GM21786 (cell line): ENCODE results near the gene KLK11.

Experiments used
- ATAC-seq: cut with Tn5 transposase; IDR thresholded peaks from one replicate; pipeline ENCODE4 v1.9.1; 2021; ENCODE audit not compliant: unreplicated experiment

The KLK11 gene

DNA sequence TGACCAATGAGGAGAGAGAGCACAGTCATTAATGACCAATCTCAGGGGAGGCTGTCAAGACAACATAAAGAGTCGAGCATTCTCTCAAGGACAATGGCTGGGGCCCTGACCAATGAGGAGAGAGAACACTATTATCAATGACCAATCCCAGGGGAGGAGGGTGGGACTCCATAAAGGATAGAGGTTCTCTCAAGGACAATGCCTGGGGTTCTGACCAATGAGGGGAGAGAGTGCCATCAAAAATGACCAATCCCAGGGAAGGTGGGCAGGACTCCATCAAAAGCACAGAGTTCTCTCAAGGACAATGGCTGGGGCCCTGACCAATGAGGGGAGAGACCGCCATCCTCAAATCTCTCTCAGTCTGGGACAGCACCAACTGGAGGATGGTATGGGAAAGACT, 3.3 kb upstream of the KLK11 start:
- no peak for ATAC-seq

DNA sequence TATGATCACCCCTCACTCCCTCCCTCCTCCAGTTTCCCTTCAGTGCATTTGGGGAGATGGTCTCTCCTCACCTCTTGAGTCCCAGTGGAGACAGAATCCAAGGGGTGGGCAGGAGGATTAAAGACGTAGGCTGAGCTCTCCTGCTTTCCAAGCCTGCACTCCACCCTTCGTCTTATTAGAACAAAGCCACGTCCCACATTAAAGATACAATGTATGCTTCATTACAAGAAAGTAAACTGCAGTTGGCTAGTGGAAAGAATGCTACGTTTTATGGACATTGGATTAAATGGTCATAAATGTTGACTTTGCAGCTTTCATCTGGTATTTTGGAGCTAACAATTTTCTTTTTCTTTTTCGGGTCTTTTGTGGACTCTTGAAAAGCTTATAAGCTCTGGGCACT, 1.5 kb upstream of the KLK11 start:
- no peak for ATAC-seq

DNA sequence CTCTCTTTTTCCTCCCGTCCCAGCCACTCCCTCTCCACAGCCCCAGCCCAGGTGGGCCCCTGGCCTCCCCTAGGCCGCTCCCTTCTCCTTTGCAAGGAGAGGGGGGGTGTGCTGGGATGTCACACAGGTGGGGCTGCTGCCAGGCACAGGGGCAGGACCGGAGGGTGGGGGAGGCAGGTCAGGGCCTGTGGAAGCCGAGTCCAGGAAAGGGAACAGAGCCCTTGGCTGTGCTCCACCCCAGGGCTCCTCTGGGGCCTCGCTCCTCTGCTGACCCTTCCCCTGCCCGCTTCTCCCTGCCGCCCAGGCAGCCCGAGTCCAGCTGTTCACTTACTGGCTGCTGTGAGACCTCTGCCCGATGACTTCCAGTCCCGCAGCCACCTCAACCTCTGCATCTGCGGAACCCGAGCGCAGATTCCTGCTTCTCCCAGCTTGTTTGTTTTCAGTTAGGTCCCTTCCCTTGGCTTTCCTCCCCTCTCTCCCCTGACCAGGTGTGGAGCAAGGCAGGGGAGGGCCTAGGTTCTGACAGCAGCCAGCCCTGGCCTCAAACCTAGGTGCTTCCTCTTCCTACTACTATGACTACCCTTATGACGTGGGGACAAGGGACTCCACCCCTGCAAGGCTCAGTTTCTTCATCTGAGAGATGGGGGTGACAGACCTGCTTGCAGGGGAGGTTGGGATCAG, 850 bp upstream of the KLK11 start:
- ATAC-seq, result no peak

DNA sequence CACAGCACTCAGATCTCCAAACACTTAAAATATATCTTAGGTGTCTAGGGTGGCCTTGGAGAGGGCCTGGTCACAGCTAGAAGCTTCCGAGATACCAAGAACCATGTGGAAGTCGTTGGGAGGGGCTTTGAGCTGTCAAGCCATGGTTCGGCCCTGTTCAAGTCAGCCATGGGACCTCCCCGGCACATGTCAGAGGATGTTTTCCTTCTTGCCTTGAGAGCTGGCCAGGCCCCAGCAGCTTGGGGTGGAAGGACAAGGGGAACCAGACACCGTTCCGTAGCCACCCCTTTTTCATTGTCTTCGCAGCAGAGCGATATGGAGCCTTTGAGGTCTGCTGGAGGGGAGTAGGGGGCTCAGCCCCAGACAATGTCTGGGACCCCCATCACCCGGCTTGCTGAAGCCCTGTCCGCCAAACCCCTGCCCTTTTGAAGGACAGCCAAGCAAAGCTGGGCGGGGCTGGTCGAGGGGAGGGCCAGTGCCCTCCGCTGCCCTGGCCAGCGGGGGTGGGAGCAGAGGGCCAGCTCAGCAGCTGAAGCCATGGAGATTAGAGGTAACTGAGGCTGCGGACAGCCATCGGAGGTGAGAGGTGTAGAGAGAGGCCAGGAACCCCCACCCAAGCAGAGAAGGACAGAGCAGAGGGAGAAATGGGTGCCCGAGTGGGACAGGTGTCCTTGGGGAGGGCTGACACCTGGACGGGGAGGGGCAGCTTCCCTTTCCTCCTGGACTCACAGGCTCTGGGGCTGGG, 435 bp downstream of the KLK11 start:
- ATAC-seq, result no peak

DNA sequence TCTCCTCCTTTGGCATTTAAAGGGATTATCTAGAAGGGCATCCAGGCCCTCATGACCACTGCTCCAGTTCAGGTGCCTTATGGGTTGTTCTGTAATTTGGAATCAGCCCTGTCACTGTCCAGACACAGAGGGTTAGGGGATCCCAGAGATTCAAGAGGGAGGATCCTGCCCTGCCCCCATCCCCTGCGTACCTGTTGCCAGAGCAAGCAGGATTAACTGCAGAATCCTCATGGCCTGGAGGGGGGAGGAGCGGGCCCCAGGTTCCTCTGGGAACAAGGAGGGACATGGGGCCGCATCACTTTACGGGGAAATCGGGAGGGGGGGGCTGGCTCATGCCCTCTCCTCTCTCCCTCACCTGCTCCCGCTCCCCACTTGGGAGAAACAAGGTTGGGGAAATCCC, 1.0 kb downstream of the KLK11 start:
- no peak for ATAC-seq

DNA sequence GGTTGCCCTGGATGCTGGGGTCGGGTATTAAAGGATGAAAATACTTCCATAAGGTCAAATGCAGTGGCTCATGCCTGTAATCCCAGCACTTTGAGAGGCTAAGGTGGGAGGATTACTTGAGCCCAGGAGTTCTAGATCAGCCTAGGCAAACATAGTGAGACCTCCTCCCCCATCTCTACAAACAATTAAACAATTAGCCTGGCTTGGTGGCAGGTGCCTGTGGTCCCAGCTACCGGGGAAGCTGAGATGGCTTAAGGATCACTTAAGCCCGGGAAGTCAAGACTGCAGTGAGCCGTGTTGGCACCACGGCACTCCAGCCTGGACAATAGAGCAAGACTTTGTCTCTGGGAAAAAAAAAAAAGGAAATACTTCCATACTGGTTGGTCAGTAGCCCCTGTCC, 1.5 kb downstream of the KLK11 start:
- ATAC-seq, result no peak

DNA sequence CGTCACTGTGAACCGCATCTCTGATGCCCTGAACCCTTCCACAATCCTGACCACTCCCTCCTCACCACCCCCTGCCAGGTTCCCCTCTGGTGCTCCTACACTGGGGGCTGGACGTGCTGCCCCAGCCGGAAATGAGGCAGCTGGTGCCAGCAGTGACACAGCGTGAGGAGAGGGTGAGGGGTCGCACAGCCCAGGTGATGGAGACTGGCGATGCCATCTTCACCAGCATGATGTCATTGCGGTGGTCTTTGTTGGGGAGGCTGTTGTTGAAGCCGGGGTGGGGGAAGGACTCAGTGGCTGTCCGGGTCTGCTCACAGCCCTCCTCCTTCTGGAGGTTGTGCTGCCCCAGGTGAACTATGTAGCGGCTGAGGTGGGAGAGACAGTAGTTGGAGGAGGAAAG, 2.5 kb downstream of the KLK11 start:
- ATAC-seq, result no peak

DNA sequence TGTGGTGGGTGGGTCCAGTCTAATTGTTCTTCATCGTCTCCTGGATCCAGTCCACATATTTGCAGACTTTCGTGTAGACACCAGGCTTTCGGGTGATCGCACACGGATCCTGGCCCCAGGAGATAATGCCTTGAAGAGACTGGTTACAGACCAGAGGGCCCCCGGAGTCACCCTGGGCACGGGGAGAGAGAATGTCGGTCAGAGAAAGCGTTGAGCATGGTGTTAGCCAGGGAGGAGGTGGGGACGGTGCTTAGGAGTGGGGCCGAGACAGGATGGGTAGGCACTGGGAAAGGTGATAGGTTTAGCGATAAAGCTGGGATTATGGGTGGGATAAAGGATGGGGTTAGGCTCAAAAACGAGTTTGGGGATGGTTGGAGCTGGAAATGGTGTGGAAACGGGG, 3.9 kb downstream of the KLK11 start:
- ATAC-seq, result no peak

DNA sequence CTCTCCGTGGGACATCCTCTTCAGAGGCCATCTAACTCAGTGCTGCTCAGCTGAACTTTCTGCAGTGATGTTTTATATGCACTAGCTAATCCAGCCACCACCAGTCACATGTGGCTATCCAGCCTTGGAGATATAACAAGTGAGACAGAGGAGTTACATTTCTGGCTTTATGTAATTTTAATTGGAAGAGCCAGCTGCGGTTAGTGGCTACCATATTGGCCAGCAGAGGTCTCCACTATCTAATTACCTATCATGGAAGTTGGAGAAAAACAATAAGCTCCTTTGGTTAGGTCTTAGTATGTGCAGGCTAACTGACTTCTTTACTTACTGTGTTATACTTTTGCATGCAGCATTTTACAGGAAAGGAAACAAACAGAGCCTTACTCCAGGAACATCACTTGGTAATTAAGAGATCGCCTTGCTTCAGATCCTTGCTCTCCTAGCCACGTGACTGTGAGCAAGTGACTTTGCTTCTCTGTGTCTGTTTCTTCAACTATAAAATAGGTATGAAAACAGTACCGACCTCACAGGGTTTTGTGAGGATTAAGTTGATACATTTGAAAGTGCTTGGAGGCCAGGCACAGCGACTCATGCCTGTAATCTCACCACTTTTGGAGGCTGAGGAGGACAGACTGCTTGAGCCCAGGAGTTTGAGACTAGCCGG, 5.3 kb downstream of the KLK11 start:
- ATAC-seq, result no peak

DNA sequence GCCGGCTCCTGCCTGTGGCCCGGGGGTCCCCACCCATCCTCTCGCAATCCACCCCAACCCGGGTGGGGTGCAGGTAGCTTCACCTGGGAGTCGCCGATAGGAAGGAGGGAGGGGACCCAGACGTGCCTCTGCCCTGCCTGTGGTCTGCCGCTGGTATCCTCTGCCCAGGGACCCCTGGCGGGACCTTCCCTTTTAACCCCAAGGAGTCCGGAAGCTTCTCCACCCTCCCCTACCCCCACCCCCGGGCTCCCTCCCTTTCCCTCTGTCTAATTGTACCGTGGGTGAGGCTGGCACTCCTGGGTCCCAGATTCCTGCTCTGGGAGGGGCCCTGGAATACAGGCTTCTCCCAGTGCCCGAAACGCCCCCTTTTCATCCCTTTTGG, 6.9 kb downstream of the KLK11 start, which contains the start of gene KLK10:
Gene KLK10 (minus strand): TSS at position 166 of the 382 bp plus-strand sequence. CDS start 579 bp downstream, outside the sequence.
- no peak for ATAC-seq

DNA sequence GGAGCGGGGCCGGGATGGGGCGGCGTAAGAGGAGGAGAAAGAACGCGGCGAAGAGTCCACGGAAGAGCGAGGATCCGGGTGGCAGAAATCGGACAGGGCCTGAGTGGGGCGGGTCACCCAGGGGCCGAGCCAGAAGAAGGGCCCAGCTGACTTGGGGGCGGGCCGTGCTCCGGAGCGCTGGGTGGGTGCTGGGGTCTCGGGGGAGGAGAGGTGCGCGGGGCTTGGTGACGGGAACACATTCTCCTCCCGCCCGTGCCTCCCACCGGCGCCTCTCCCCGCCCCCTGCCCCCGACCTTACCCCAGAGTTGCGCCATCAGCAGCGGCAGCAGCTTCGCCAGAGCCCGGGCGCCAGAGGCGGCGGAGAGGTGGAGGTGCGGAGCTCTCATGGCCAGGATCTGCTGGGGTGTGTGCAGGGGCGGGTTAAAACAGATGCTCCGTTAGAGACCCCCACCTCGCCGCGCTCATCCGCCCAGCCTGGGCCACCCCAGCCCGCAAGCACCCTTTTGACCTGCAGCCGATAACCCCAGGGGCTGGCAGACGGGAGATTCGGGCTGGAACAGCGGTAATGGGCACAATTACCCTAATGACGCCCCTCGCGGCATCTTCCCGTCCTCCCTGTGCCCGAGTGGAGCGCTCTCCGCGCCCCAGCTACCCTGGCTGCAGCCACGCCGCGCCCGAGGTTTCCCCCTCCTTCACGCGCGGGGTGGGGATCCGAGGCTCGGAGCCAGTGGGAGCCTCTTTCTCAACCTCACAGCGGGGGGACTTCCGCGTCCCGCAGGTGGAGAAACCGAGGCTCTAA, 7.5 kb downstream of the KLK11 start:
- no peak for ATAC-seq

DNA sequence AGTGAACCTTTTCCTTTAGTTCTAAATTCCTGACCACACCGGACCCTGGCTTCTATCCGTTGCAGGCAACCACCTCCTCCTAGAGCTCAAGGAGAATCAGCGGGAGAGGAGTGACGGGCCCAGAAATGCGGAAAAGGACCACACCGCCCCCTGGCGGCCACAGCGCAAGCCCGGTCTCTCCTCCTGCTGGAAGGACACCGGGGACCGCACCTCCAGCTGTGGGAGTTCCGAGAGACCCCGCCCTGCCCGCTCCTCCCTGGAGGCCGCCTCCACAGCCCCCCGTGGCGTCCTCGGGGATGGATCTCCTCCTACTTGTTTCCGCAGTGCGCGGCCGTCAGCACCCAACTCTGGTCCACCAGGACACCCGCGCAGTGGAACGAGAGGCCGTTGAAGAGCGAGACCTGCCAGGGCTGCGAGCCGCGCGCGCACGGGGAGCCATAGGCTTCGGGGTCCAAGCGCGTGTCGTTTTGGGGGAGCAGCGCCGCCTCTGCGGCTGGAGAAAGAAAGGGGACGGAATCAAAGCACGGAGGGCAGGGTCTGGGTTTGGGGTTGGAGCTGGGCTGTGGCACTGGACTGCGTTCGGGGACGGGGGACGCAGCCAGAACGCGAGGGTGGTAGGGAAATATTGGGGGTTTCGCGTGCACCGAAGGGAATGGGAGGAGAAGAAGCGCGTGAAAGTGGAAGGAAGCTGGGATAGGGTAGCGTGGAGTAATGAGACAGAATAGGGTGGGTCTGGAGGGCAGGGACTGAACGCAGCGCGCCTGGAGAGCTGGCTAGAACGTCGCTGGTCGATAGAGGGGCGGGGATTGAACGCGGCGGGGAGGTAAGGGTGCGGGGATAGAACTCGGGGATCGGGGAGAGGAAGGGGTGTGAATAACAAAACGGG, 9.4 kb downstream of the KLK11 start:
- ATAC-seq, result no peak

DNA sequence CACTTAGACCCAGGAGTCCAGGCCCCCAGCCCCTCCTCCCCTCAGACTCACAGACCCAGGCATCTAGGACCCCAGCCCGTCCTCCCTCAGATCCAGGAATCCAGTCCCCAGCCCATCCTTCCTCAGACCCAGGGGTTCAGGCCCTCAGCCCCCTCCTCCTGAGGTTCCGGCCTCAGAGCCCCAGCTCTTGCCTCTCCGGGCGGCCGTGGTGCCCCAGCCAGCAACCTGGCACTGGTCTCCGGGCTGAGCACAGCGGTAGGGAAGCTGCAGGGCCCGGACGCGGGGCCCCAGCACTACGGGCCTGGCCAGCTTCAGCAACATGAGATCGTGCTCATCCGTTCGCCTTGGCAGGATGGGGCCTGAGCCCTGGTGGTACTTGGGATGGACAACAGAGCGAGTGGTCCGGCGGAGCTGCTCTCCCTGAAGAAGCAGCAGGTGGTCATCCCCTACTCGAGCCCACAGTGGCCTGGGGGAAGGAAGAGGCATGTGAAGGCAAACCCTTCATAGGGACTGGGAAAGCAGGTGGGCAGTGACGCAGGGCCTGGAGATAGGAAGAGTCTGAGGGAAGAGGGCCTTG, 10.6 kb downstream of the KLK11 start:
- no peak for ATAC-seq

DNA sequence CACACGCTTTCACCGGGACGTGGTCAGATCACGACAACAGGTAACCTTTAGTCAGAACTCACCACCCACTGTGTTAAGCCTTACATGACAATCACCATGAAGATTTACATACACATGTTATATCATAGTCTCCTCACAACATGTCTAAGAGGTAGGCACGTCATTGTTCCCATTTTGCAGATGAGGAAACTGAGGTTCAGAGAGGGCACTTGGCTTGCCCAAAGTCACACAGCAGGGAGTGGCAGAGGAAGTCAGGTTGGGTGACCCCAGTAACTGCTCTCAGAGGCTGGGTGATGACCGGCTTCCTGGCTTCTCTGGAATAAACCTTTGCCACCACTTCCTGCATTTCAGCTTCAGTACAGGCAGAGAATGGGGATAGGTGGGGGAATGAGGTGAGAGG, 12.2 kb downstream of the KLK11 start:
- no peak for ATAC-seq

DNA sequence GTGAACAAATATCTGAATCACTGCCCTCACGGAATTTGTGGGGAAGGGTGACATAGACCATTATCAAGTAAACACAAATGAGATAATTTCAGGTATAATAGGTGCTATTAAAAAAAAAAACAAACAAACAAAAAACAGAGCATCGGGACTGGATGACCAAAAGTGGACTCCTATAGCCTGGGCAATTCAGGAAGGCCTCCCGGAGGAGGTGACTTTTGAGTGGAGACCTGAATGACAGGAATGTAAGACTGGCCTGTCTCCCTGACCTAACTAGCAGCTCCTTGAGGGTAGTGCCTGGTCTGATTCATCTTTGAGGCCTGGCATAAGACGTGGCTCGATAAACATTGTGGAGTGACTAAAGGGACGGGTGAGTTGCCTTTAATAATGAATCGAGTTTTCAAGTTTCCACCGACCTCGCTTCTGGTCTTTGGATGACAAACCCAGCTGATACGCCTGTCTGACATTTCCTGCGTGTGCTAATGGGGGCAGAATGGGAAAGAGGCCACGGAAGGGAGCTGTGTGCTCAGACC, 13.7 kb downstream of the KLK11 start:
- ATAC-seq, result no peak

DNA sequence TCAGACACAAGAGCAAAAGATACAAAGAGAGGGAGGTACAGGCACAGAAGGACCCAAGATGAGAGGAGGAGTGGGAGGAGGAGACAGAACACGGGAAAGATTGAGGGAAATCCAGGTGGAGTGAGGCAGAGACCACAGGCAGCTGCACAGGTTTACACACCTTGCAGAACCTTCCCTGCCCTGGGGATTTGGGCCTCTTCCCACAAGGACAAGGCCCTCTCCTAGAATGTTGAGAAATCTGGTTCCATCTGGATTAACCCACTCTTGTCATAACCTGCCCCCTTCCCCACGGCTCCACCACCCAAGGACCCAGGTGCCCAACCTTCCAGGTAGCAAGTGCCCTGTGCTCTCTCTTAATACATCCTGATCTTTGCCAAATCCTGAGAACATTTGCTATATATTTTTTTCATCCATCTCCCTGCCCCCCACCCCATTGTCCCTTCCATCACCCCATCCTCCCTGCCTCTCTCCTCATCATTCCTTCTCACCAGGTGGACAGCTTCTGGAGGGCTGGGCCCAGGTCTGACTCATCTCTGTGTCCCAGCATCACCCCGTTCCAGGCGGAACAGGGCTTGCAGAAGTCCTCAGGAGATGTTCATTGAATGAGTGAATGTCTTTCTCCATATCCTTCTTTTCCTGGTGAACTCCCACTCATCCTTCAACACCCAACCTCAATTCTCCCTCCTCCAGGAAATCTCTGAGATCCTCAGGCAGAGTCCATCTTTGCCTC, 16.2 kb downstream of the KLK11 start:
- no peak for ATAC-seq

DNA sequence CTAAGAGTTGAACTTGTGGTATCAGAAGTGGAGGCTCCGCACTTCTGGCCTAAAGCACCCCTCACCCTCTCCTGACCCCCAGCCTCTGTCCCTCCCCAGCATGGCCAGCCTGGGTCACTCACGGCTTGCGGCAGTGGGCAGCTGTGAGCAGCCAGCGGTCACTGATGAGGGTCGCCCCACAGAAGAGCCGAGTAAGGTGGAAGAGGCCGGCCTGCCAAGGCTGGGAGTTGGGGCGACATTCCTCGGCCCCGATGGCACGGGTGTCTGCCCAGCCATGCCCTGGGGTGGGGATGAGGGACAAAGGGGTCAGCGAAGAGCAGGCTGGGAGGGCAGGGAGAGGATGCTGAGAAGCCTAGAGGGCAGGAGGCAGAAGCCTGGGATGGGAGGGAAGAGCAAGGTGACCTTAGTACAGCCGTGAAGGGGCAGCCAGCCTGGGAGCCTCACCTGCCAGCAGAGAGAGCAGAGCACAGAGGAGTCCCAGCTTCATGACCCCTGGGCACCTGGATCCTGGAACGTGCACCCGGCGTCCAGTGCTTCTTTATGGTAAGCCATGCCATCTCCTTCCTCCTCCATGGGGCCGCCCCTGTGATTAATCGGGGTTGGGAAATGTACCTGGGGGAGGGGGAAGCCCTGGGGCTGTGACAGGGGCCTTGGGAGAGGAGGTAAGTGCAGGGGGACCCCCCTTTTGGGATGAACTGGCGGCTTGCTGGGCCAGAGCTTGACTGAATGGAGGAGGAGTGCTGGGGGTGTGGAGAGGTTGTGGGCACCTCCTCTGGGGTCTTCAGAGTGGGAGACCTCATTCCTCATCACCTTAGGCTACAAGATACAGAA, 17.1 kb downstream of the KLK11 start:
- no peak for ATAC-seq

DNA sequence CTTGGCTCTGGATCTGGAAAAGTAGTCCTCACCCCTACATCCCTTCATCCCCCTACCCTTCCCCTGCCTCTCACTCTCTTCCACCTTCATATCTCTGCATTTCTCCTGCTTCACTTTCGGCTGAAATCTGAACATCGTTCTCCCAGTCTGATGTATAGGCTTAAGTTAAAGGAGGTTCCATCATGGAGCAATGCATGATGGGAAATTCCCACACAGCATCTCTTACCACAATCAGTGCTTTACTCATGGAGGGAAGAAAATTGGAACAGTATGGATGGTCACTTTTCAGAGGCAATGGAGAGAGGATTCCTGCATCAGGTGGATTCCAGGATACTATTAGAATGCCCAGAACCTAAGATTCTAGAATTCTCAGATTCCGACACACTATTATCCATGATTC, 18.9 kb downstream of the KLK11 start:
- ATAC-seq, result no peak
